HEK293 (cell line): ENCODE data around the gene SHANK2.
A peak's percentile ranks its signal among the peaks of the same experiment; 100 is the strongest.

ENCODE experiments used
- CTCF ChIA-PET: fragments of 350-600 bp; formaldehyde crosslinking; extraction: SDS; loops from one replicate; lab custom pipeline; 2021; ENCODE audit warnings: antibody characterized with exemption; lab: Yijun Ruan, JAX
- POLR2A ChIA-PET: fragments of 300-600 bp; formaldehyde crosslinking; extraction: SDS; loops from one replicate; lab custom pipeline; 2020; ENCODE audit warnings: antibody characterized with exemption, inconsistent platforms; lab: Yijun Ruan, JAX
- H3K27ac ChIP-seq: fragments of 200-500 bp; sonication (Bioruptor generic); 2 replicates; pipeline ENCODE4 v1.5.1; 2014; ENCODE audit warnings: low read depth, low read length, control low read depth, inconsistent platforms; ENCODE audit errors: extremely low read depth
- H3K36me3 ChIP-seq, 2 experiments: fragments of 200-500 bp in 1 of 2; sonication (Bioruptor generic) in 1 of 2; 1 replicate in 1 of 2; 2 replicates in 1 of 2; pipeline ENCODE4 v1.5.1; 2014 to 2017; ENCODE audit warnings: inconsistent platforms in 2 of 2, low read length in 2 of 2; ENCODE audit not compliant: control insufficient read depth in 2 of 2, insufficient read depth in 1 of 2
- H3K4me1 ChIP-seq: fragments of 200-500 bp; sonication (Bioruptor generic); 2 replicates; pipeline ENCODE4 v1.5.1; 2014; ENCODE audit warnings: mild to moderate bottlenecking, low read length, inconsistent platforms; ENCODE audit not compliant: control insufficient read depth, insufficient read depth
- H3K4me3 ChIP-seq: 2 replicates; pipeline ENCODE4 v1.5.1; 2011; ENCODE audit warnings: low read depth, mild to moderate bottlenecking, control low read depth, low read length, moderate library complexity
- H3K9me3 ChIP-seq: fragments of 200-500 bp; sonication (Bioruptor generic); 2 replicates; pipeline ENCODE4 v1.5.1; 2014; ENCODE audit warnings: low read depth, low read length, inconsistent platforms; ENCODE audit not compliant: control insufficient read depth, insufficient read depth
- GLIS1 ChIP-seq: fragments of 450-650 bp; formaldehyde crosslinking; IDR thresholded peaks from 2 replicates; pipeline ENCODE4 v1.5.1; 2016; ENCODE audit warnings: missing biosample characterization, missing genetic modification characterization
- HOXA7 ChIP-seq: sonication (generic); formaldehyde crosslinking; IDR thresholded peaks from 2 replicates; pipeline ENCODE4 v1.8.1; 2022; ENCODE audit warnings: missing genetic modification reagents, borderline replicate concordance
- HOXC10 ChIP-seq: sonication (generic); formaldehyde crosslinking; IDR thresholded peaks from 2 replicates; pipeline ENCODE4 v1.8.1; 2023; ENCODE audit warnings: mild to moderate bottlenecking, missing genetic modification reagents
- HOXD13 ChIP-seq: sonication (generic); formaldehyde crosslinking; IDR thresholded peaks from 2 replicates; pipeline ENCODE4 v1.8.0; 2022; ENCODE audit warnings: missing genetic modification reagents, borderline replicate concordance
- KLF16 ChIP-seq: fragments of 450-650 bp; formaldehyde crosslinking; IDR thresholded peaks from 2 replicates; pipeline ENCODE4 v1.5.1; 2017; ENCODE audit warnings: missing biosample characterization, missing genetic modification characterization
- YY1 ChIP-seq: fragments of 450-650 bp; formaldehyde crosslinking; IDR thresholded peaks from 2 replicates; pipeline ENCODE4 v1.5.1; 2018; ENCODE audit warnings: missing biosample characterization, missing genetic modification characterization
- YY2 ChIP-seq: fragments of 450-650 bp; formaldehyde crosslinking; IDR thresholded peaks from 2 replicates; pipeline ENCODE4 v1.5.1; 2016; ENCODE audit warnings: missing biosample characterization, missing genetic modification characterization
- ZFP3 ChIP-seq: fragments of 450-650 bp; formaldehyde crosslinking; IDR thresholded peaks from 2 replicates; pipeline ENCODE4 v1.5.1; 2016; ENCODE audit warnings: low read depth, missing biosample characterization, missing genetic modification characterization
- ZIC2 ChIP-seq: fragments of 450-650 bp; formaldehyde crosslinking; IDR thresholded peaks from 2 replicates; pipeline ENCODE4 v1.5.1; 2016; ENCODE audit warnings: missing biosample characterization, missing genetic modification characterization
- ZNF140 ChIP-seq: fragments of 450-650 bp; formaldehyde crosslinking; IDR thresholded peaks from 2 replicates; pipeline ENCODE4 v1.5.1; 2016; ENCODE audit warnings: missing biosample characterization, missing genetic modification characterization
- ZNF169 ChIP-seq: fragments of 450-650 bp; formaldehyde crosslinking; IDR thresholded peaks from 2 replicates; pipeline ENCODE4 v1.5.1; 2016; ENCODE audit warnings: missing biosample characterization, missing genetic modification characterization
- ZNF202 ChIP-seq: fragments of 450-650 bp; formaldehyde crosslinking; IDR thresholded peaks from 2 replicates; pipeline ENCODE4 v1.5.1; 2016; ENCODE audit warnings: missing biosample characterization, missing genetic modification characterization, borderline replicate concordance
- ZNF221 ChIP-seq: fragments of 450-650 bp; formaldehyde crosslinking; IDR thresholded peaks from 2 replicates; pipeline ENCODE4 v1.5.1; 2017; ENCODE audit warnings: missing biosample characterization, missing genetic modification characterization, borderline replicate concordance
- ZNF239 ChIP-seq: fragments of 450-650 bp; formaldehyde crosslinking; IDR thresholded peaks from 2 replicates; pipeline ENCODE4 v1.5.1; 2016; ENCODE audit warnings: missing biosample characterization, missing genetic modification characterization
- ZNF311 ChIP-seq: fragments of 450-650 bp; formaldehyde crosslinking; IDR thresholded peaks from 2 replicates; pipeline ENCODE4 v1.5.1; 2017; ENCODE audit warnings: missing biosample characterization, missing genetic modification characterization, borderline replicate concordance
- ZNF426 ChIP-seq: fragments of 450-650 bp; formaldehyde crosslinking; IDR thresholded peaks from 2 replicates; pipeline ENCODE4 v1.5.1; 2017; ENCODE audit warnings: missing biosample characterization, missing genetic modification characterization, mild to moderate bottlenecking, inconsistent platforms, moderate library complexity
- ZNF433 ChIP-seq: fragments of 450-650 bp; formaldehyde crosslinking; IDR thresholded peaks from 2 replicates; pipeline ENCODE4 v1.5.1; 2016; ENCODE audit warnings: missing biosample characterization, missing genetic modification characterization, low read depth
- ZNF48 ChIP-seq: fragments of 450-650 bp; formaldehyde crosslinking; IDR thresholded peaks from 2 replicates; pipeline ENCODE4 v1.5.1; 2016; ENCODE audit warnings: missing biosample characterization, missing genetic modification characterization
- ZNF510 ChIP-seq: fragments of 450-650 bp; formaldehyde crosslinking; IDR thresholded peaks from 2 replicates; pipeline ENCODE4 v1.5.1; 2018; ENCODE audit warnings: mild to moderate bottlenecking, missing genetic modification characterization, missing biosample characterization; ENCODE audit not compliant: insufficient replicate concordance
- ZNF596 ChIP-seq: fragments of 450-650 bp; IDR thresholded peaks from 2 replicates; pipeline ENCODE4 v1.5.0; 2018; ENCODE audit warnings: missing biosample characterization, mild to moderate bottlenecking, missing genetic modification characterization, moderate library complexity
- ZNF610 ChIP-seq: fragments of 450-650 bp; formaldehyde crosslinking; IDR thresholded peaks from 2 replicates; pipeline ENCODE4 v1.5.1; 2016; ENCODE audit warnings: missing biosample characterization, missing genetic modification characterization, borderline replicate concordance
- ZNF670 ChIP-seq: fragments of 450-650 bp; formaldehyde crosslinking; IDR thresholded peaks from 2 replicates; pipeline ENCODE4 v1.5.1; 2016; ENCODE audit warnings: missing biosample characterization, missing genetic modification characterization, low read depth
- TF ChIP-seq, protein P1 (sequence below): sonication (generic); formaldehyde crosslinking; IDR thresholded peaks from 2 replicates; pipeline ENCODE4 v1.8.1; 2022; ENCODE audit warnings: mild to moderate bottlenecking, moderate library complexity, missing genetic modification reagents
- TF ChIP-seq, protein P2 (sequence below): fragments of 450-650 bp; formaldehyde crosslinking; IDR thresholded peaks from 2 replicates; pipeline ENCODE4 v1.5.1; 2017; ENCODE audit warnings: missing biosample characterization, missing genetic modification characterization
- TF ChIP-seq, protein P3 (sequence below): fragments of 450-650 bp; formaldehyde crosslinking; IDR thresholded peaks from 2 replicates; pipeline ENCODE4 v1.5.1; 2017; ENCODE audit warnings: missing biosample characterization, mild to moderate bottlenecking, missing genetic modification characterization, moderate library complexity

The SHANK2 gene

DNA sequence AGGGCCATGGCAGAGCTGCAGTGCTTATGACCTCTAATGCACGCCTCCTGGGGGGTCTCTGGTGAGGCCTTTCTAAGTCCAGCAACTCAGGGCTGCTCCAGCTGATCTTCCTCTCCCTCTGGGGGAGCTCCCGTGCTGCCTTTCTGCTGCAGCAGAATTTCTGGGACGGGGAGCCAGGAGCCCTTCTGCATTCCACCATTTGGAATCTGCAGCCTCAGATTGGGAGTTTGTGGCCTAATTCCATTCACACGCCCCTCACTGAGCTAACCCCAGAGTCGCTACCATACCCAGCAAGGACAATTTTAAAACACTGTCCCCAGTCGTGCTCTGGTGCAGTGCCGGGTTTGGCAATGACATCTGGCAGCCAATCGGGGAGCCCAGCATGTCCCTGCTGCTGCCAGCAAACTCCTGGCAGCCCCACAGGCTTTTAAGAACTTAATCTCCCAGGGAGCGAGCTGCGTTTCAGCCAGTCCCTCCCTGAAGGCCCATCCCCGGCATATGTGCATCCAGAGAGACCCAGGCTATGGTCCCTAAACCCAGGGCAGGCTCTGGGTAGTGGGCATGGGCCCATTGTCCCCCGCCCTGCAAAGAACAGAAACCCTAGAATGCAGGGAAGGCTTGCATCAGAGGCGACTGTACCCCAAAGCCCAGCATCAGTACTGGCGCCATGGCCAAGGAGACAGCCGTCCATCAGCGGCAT lies 4.7 kb downstream of the SHANK2 start:
- H3K4me1 ChIP-seq = no peaks in the 10 kb centered on the region
- H3K27ac ChIP-seq = no peak overlapping the region
- H3K9me3 ChIP-seq = no peaks in the 10 kb centered on the region
- no peak overlapping the region for H3K4me3 ChIP-seq
- ChIA-PET CTCF (interaction anchor here (0.6 to 1.0 kb wide), 4 partner anchors 9 to 778 kb away, joined by 3 to 4 read pairs (median 3); no protein-coding TSS in a partner anchor), POLR2A (no interaction called here)
- TF ChIP-seq HOXD13 (CRISPR knock-in tag) (no peak), ZNF433 (tag by site-specific recombination) (no peak), HOXA7 (no peak), GLIS1 (tag by site-specific recombination) (peak; percentile 52; the same call in 1 of the 2 replicates), ZNF311 (tag by site-specific recombination) (no peak), ZIC2 (tag by site-specific recombination) (no peak), KLF16 (no peak), HOXC10 (no peak), ZNF426 (tag by site-specific recombination) (no peak)
- TF ChIP-seq, all 188 proteins: peak for 1
- no peaks in the 10 kb centered on the region for H3K36me3 ChIP-seq

DNA sequence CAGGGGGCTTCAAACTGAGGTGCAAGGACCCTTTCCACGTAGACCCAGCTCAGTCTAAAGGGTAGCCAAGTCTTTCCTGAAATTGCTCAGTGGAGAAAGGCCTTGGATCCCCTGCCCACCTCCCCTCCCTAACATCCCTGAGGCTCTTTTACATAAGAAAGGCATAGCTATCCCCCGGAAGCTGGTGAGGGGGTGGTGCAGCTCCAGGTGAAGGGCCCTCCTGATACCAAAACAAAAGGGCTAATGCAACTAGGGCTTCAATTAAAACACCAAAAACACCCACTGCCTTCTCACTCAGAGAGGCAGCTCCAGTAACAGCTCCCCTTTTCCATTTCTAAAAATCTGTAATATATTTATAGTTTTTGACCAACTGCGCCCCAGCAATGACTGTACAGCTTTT lies 5.8 kb downstream of the SHANK2 start:
- Histone ChIP-seq H3K9me3 (no peaks in the 10 kb centered on the region), H3K4me3 (no peak overlapping the region), H3K27ac (no peak overlapping the region), H3K36me3 (no peaks in the 10 kb centered on the region), H3K4me1 (no peaks in the 10 kb centered on the region)
- no peak for TF ChIP-seq ZNF610 (tag by site-specific recombination)
- no peak for TF ChIP-seq ZNF202 (tag by site-specific recombination)
- no peak for TF ChIP-seq ZNF510 (tag by site-specific recombination)
- TF ChIP-seq, protein P1, sequence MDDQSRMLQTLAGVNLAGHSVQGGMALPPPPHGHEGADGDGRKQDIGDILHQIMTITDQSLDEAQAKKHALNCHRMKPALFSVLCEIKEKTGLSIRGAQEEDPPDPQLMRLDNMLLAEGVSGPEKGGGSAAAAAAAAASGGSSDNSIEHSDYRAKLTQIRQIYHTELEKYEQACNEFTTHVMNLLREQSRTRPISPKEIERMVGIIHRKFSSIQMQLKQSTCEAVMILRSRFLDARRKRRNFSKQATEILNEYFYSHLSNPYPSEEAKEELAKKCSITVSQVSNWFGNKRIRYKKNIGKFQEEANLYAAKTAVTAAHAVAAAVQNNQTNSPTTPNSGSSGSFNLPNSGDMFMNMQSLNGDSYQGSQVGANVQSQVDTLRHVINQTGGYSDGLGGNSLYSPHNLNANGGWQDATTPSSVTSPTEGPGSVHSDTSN (CRISPR knock-in tag) = no peak
- no peak for TF ChIP-seq ZNF140
- TF ChIP-seq, protein P2, sequence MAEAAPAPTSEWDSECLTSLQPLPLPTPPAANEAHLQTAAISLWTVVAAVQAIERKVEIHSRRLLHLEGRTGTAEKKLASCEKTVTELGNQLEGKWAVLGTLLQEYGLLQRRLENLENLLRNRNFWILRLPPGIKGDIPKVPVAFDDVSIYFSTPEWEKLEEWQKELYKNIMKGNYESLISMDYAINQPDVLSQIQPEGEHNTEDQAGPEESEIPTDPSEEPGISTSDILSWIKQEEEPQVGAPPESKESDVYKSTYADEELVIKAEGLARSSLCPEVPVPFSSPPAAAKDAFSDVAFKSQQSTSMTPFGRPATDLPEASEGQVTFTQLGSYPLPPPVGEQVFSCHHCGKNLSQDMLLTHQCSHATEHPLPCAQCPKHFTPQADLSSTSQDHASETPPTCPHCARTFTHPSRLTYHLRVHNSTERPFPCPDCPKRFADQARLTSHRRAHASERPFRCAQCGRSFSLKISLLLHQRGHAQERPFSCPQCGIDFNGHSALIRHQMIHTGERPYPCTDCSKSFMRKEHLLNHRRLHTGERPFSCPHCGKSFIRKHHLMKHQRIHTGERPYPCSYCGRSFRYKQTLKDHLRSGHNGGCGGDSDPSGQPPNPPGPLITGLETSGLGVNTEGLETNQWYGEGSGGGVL (tag by site-specific recombination) = no peak
- ChIA-PET CTCF (interaction anchor here (0.7 kb wide), 1 partner anchor 897 kb away, joined by 3 read pairs; no protein-coding TSS in a partner anchor), POLR2A (no interaction called here)

DNA sequence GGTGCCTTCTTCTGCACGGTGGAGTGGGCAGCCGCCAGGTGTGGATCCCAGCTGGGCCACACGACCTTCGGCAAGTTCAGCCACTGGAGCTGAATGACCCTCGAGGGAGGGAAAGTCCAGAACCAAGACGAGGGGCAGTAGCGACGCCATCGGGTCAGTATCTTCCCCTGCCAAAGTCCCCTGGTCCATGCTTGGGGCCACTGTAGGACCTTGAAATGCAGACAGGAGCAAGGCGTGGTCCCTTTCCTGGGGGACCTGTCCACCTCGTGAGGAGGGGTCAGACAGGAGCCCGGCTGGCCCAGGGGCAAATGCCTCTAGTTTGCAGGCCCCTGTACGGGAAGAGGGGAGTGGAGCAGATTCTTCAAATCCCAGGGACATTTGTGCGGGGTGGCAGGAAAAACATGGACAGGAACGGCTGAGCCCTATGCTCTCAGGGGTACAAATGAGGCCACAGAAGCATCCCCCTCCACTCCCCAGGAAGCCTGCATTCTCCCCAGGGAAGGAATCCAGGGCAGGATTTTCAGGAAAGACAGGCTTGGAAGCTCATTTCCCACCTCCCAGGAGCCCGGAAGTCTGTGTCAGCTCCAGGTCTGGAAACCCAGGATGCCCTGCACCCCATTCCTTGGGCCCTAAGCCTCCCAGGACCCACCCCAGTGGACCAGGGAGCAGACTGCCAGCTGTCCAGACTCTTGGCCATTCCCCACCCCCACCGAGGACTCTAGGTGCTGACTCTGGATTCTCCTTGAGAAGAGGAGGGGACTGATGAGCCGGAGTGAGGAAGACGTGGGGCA lies 6.6 kb downstream of the SHANK2 start:
- no peak overlapping the region for H3K4me3 ChIP-seq
- no peaks in the 10 kb centered on the region for H3K9me3 ChIP-seq
- ChIA-PET POLR2A (no interaction called here), CTCF (interaction anchor here (0.6 to 0.7 kb wide), 2 partner anchors 788 to 898 kb away, joined by 3 to 4 read pairs; no protein-coding TSS in a partner anchor)
- 0 out of 2 replicates have a peak, but pooled peaks cover 2% of the 10 kb centered on the region for H3K4me1 ChIP-seq
- H3K36me3 ChIP-seq = no peaks in the 10 kb centered on the region
- H3K27ac ChIP-seq = no peak overlapping the region
- TF ChIP-seq ZFP3 = no peak
- TF ChIP-seq ZNF169 (tag by site-specific recombination) = no peak
- TF ChIP-seq ZNF239 (tag by site-specific recombination) = no peak
- TF ChIP-seq ZNF596 (tag by site-specific recombination) = no peak
- TF ChIP-seq, protein P3, sequence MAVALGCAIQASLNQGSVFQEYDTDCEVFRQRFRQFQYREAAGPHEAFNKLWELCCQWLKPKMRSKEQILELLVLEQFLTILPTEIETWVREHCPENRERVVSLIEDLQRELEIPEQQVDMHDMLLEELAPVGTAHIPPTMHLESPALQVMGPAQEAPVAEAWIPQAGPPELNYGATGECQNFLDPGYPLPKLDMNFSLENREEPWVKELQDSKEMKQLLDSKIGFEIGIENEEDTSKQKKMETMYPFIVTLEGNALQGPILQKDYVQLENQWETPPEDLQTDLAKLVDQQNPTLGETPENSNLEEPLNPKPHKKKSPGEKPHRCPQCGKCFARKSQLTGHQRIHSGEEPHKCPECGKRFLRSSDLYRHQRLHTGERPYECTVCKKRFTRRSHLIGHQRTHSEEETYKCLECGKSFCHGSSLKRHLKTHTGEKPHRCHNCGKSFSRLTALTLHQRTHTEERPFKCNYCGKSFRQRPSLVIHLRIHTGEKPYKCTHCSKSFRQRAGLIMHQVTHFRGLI (tag by site-specific recombination) = no peak
- no peak for TF ChIP-seq ZNF670 (tag by site-specific recombination)
- no peak for TF ChIP-seq YY1 (tag by site-specific recombination)
- no peak for TF ChIP-seq ZNF48 (tag by site-specific recombination)
- no peak for TF ChIP-seq YY2 (tag by site-specific recombination)
- no peak for TF ChIP-seq ZNF221 (tag by site-specific recombination)
